ENCODE measurements around the gene MRPS23. TPM values are rescaled to one million over a fixed set of nuclear protein-coding genes. Genes with fewer than 3 reads are reported as not detected.

Gene MRPS23
- total and polyA plus RNA-seq, 2 of the 13 experiments (the other 11 are each of a cell fraction or from before 2014, with no cell fraction given), result 63.2 to 181 TPM

GRCh38 chr17:57861000-57861789 lies 11.4 kb upstream of the MRPS23 start (continued):
- peak; percentile 95 for TF ChIP-seq HIVEP1 (CRISPR knock-in tag; IDR thresholded peaks at IDR 0.05)
- TF ChIP-seq DBP (CRISPR knock-in tag; IDR thresholded peaks at IDR 0.05; ENCODE audit: not compliant biosample characterization), result no peak
- TF ChIP-seq ZNF557 (CRISPR knock-in tag; IDR thresholded peaks at IDR 0.05), result no peak
- peak; percentile 90; the same call in 1 of the 2 replicates for TF ChIP-seq ZNF235 (CRISPR knock-in tag; IDR thresholded peaks at IDR 0.05; ENCODE audit: borderline replicate concordance)
- no peak for TF ChIP-seq HDAC6 (IDR thresholded peaks at IDR 0.05; ENCODE audit: low read depth, low read length)
- TF ChIP-seq TCF7L2 (IDR thresholded peaks at IDR 0.05; ENCODE audit: low read depth, low read length), result peak; percentile 81; the same call in 1 of the 2 replicates
- peak; percentile 94 for TF ChIP-seq TCF7 (IDR thresholded peaks at IDR 0.05; ENCODE audit: low read depth)
- no peak for TF ChIP-seq MEIS1 (CRISPR knock-in tag; IDR thresholded peaks at IDR 0.05; ENCODE audit: borderline replicate concordance)
- TF ChIP-seq NR0B2 (CRISPR knock-in tag; IDR thresholded peaks at IDR 0.05), result no peak
- TF ChIP-seq ZFP91 (CRISPR knock-in tag; IDR thresholded peaks at IDR 0.05; ENCODE audit: borderline replicate concordance), result peak; percentile 30
- TF ChIP-seq PATZ1 (CRISPR knock-in tag; IDR thresholded peaks at IDR 0.05), result peak; percentile 64
- no peak for TF ChIP-seq RAD51 (IDR thresholded peaks at IDR 0.05; ENCODE audit: borderline replicate concordance)
- no peak for TF ChIP-seq ARNT2 (CRISPR knock-in tag; IDR thresholded peaks at IDR 0.05; ENCODE audit: low read depth)
- no peak for TF ChIP-seq REPIN1 (CRISPR knock-in tag; IDR thresholded peaks at IDR 0.05; ENCODE audit: borderline replicate concordance, low read depth)
- 0 out of 2 replicates have a peak, but pooled peaks have one; percentile 5 for TF ChIP-seq ZNF280D (CRISPR knock-in tag; IDR thresholded peaks at IDR 0.05)
- no peak for TF ChIP-seq ZNF720 (CRISPR knock-in tag; IDR thresholded peaks at IDR 0.05)
- TF ChIP-seq ZSCAN29 (CRISPR knock-in tag; conservative IDR thresholded peaks at IDR 0.05), result no peak
- 0 out of 2 replicates have a peak, but pooled peaks have one; percentile 60 for TF ChIP-seq GLMP (CRISPR knock-in tag; IDR thresholded peaks at IDR 0.05; ENCODE audit: borderline replicate concordance)
- TF ChIP-seq BCL6 (CRISPR knock-in tag; IDR thresholded peaks at IDR 0.05), result peak; percentile 86

Measured in HepG2 (cell line).